PC-9 (cell line): Measurements from ENCODE around the gene OPN1MW.
"Not testable (repeated sequence)": the region's sequence is repeated elsewhere in the genome, so short reads cannot be mapped to it uniquely, and the experiment has no call there.

Experiments
- CTCF ChIP-seq: fragments of 200-600 bp; sonication (generic); conservative IDR thresholded peaks from 2 replicates; pipeline ENCODE4 v1.6.1; 2017; ENCODE audit warnings: mixed run types, antibody characterized with exemption, mild to moderate bottlenecking, moderate library complexity
- EZH2 ChIP-seq: fragments of 200-600 bp; sonication (generic); IDR thresholded peaks from 2 replicates; pipeline ENCODE4 v1.8.0; 2017; ENCODE audit warnings: antibody characterized with exemption, low read depth

GRCh38 chrX:154159345-154159744 is 23.1 kb upstream of the OPN1MW start:
- not testable (repeated sequence) for TF ChIP-seq CTCF, EZH2
